Activated T-helper 9 cell treated with anti-CD3 and anti-CD28 coated beads, Interleukin-2, amount 50 U/mL, for 16 hours (primary cell): ENCODE measurements around the gene RAB7B.

Experiments
- DNase-seq: peaks from one replicate; pipeline ENCODE4 v3.0.0-alpha.2; 2020; ENCODE audit warnings: low read depth

RAB7B gene

DNA sequence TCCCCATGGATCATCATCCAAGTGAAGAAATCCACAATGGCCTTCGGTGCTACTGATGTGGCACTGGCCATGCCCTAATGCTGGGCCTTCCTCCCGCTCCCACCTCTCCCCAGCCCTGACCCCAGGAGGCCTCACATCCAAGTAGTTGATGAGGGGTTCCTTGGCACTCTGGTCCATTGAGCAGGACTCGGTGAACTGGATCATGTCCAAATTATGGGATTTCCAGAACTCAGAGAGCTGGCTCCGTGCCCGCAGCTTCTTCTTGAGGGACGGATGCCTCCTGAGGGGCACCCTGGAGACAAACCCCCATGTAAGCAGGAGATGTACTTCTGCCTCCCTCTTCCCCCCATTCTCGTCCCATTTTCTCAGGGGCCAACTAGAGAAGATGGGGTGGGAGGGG, 19.6 kb upstream of the RAB7B start:
- DNase-seq: no peak

DNA sequence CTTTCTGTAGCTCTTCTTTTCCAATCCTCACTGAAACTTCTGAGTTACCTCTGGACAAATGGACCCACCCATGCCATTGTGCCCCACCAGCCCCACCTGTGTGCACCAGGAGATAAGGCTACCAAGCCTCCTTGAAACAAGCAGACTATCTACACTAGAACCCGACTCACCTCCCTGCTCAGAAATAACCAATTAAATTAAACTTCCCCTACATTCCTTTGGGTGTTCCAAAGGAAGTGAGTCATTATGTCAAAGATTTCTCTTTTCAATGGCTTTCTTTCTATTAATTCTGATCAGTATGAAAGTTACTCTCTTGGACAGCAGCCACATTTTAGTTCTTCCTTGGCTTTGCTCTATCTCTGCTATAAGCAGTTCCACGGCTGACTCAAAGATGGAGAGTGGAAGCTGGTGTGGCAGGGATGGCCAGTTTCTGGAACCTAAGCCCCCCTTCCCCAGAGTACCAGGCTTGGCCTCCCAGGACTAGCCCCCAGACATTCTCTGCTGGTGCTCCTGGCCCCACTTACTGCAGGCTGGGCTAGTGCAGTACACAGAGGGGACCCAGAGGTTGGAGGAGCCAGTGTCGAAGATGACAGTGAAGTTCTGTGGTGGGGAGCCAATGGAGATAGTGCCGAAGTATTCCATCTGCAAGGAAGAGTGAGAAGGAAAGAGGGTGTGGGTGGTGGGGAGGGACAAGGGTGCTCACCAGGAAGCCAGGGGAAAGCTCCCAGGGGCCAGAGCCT, 18.6 kb upstream of the RAB7B start:
- DNase-seq: no peak

DNA sequence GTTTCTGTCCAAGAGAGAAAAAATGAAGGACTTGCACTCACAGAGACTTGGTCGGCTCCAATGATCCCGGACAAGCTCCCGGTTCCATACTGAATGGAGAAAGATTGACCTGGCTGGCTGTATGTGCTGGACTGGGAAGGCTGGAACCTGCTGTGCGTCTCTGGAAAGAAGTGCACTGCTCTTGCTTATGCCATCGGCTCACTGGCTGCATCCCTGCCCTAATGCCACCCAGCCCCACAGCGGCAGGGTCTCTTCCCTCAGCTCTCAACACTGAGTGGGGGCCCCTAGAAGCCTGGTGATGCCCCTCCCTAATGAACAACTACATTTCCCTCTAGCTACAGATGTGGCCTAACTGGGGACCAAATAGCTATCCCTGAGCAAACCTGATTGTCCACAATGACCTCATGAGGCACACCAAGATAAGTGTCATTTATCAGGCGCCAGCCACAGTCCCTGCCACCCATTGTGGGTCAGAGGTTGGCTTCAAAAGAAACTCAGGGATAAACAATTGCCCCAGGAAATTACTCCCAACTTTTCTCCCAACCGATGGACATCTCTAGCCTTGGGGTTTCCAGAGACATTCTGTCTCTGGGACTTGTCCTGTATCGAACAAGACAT, 17.9 kb upstream of the RAB7B start:
- no peak for DNase-seq

GRCh38 chr1:206020393-206021007, 17.3 kb upstream of the RAB7B start:
- no peak for DNase-seq

- no peak for DNase-seq
Observed at GRCh38 chr1:206015071-206015470, 11.9 kb upstream of the RAB7B start.

DNA sequence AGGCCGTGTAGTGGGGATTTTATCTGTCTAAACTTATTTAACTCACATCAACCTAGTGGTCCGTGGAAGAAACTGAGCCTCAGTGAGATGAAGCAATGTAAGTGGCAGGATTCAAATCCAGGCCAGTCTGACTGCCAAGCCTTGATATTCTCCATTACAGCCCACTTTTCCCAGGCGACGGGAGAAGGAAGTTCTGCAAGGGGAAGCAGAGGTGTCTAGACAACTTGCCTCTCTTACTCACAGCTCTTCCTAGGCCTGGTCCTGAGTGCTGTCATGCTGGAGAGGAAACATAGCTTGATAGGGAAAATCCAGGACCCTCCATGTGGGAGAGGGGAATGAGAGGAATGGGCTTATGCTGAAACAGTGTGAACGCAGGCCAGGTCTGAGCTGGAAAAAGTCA, 11.4 kb upstream of the RAB7B start:
- no peak for DNase-seq

GRCh38 chr1:206013026-206013795, 10.0 kb upstream of the RAB7B start:
- no peak for DNase-seq

GRCh38 chr1:206012086-206012859, 9.1 kb upstream of the RAB7B start:
- no peak for DNase-seq

- no peak for DNase-seq
Observed at GRCh38 chr1:206011057-206011456, 7.9 kb upstream of the RAB7B start.

- DNase-seq: no peak
Observed at GRCh38 chr1:206010060-206010459, 6.9 kb upstream of the RAB7B start.

- no peak for DNase-seq
Observed at GRCh38 chr1:206006946-206007345, 3.8 kb upstream of the RAB7B start.

GRCh38 chr1:206005778-206006180, 2.6 kb upstream of the RAB7B start:
- no peak for DNase-seq

- DNase-seq: no peak
Observed at GRCh38 chr1:206005234-206005633, 2.0 kb upstream of the RAB7B start.

DNA sequence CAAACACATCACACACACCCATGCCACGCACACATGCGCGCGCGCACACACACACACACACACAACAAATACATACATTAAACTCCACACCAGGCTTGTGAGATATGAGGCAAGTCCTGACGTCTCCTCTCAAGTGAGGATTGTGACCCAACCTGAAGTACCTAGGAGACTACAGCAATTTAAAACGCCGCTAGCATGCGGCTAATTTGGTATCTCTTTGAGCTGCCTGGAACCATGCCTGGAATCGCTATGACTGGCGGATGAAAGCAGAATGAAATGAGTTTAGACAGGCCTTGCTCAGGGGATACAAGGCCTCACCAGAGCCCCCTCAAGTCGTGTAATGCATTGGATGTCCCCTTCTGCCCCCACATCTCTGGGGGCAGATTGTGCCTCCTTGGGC, 1.6 kb upstream of the RAB7B start:
- no peak for DNase-seq

GRCh38 chr1:206003854-206004800, 932 bp upstream of the RAB7B start:
- no peak for DNase-seq

DNA sequence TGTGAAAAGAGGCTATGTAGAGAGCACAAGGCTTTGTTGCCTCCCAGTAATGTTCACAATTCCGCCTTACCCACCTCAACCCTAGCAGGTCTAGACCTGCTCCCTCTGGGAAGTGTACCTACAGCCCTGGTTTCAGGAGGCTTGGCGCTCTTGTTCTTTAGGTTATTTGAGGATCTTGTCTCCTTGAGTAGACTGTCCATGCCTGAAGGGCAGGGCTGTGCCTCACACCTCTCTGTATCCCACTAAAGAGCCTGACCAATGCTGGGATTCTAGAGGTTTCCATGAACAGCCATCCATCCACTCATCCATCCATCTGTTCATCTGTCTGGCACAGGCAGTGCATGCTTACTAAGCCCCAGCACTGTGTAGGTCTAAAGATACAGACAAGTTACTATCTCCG, 1.0 kb downstream of the RAB7B start:
- DNase-seq: no peak

DNA sequence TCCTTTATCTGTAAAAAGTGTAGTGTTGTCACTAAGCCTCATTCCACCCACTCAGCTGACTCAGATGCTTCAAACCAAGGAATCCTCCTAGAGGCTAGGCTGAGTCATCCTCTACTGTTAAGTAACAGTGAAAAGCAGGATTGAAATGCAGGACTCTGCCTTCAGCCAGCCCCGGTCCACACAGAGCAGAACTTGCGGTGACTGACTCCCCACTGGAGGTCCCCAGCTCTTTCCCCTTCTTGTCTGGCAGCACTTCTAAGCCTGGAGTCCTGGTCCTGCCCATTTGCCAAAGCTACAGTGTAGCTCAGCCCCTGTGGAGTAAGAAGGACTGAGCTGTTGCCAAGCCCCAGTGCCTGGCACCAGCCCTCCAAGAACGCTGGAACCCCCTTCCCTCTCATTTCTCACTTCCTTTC, 1.7 kb downstream of the RAB7B start:
- no peak for DNase-seq

DNA sequence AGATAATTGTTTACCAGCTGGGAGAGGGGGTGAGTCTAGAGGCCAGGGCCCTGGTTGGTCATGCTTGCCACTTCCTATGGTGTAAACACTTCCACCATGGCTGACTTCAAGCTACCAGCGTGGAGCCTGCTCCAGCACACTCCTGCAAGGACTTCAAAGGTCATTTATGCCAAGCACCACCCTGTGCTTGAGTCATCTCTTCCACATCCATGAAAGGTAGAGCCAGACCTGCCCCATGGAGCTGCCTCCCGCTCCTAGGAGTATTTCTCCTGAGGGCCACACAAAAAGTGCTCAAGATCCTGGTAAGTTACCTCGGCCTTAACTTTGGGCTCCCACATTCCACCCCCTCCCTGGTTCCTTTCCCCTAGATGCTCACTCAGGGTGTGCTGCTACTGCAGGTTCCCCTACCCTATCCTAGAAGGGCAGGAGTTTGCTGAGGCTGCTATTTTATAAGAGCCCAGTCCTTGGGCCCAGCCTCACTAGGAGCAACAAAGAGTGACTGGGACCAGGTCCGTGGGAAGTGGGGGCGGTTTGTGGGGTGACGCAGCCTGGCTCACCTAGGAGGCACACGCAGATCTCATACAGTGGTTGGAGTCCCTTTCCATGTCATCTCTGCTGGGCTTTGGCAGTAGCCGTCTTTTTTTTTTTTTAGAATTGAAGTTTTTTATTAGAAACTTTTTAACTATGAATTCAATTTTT, 2.4 kb downstream of the RAB7B start:
- no peak for DNase-seq

DNA sequence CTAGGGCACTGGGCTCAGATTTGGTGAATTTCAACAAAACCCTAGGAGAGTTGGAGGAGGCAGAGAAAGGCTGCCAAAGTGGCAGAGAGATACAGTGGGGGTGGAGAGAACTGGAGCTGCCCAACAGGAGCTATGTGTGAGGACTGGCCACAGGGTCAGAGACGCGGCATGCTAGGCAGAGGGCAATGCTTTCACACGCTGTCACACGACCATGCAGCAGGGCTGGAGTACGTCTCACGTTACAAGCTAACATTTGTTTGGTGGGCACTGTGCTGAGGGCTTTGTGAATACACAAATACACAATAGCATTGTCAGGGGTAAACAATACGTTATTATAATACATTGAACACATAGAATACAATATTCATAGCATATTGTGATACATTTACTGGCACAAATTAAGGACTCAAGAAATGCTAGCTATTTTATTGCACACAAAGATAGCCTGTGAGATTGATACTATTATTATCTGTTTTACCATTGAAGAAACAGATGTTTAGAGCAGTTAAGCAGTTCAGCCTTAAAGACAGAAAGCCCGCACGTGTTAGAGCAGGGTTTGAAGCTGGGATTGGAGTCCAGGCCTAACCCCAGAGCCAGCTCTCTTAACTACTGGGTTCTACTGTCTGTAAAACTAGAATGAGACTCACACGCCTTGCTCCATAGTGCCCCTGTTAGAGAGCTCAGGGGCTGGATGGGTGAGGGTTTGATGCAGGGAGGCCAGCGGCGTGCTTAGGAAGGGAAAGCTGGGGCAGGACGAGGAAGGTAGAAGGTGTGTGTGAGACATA, 4.5 kb downstream of the RAB7B start:
- DNase-seq: no peak
